ENCODE measurements around the gene SNTA1. TPM values are rescaled to one million over a fixed set of nuclear protein-coding genes. Genes with fewer than 3 reads are reported as not detected.
"Not testable (repeated sequence)": the region's sequence is repeated elsewhere in the genome, so short reads cannot be mapped to it uniquely, and the experiment has no call there.

The SNTA1 gene
- total and polyA plus RNA-seq, 2 donors (not counting 1 experiment from before 2014, with no cell fraction given), result 17.2 to 46.6 TPM

- DNase-seq (ENCODE audit: low read depth in 2 of 2), result peak; percentile 65 to 70
- Histone ChIP-seq H3K4me2 (ENCODE audit: extremely low read depth, insufficient read depth, low read length) (peak within 1 kb of the TSS; percentile 100), H2AFZ (ENCODE audit: low read length) (peak within 1 kb of the TSS; percentile 92), H3K9me3 (ENCODE audit: control insufficient read depth, insufficient read depth, low read depth, low read length) (no peaks in the 10 kb centered on the region), H3K36me3 (ENCODE audit: control insufficient read depth, insufficient read depth, low read length) (no peaks in the 10 kb centered on the region), H4K20me1 (ENCODE audit: control insufficient read depth, extremely low read depth, insufficient read depth, low read length) (no peaks in the 10 kb centered on the region), H3K27me3 (ENCODE audit: control insufficient read depth, insufficient read depth, low read length) (no peaks in the 10 kb centered on the region), H3K4me1 (ENCODE audit: control insufficient read depth, extremely low read depth, insufficient read depth, low read length) (no peaks in the 10 kb centered on the region), H3K27ac (ENCODE audit: insufficient read depth, low read length) (peak within 1 kb of the TSS; percentile 86), H3K4me3 (replicated peaks in 1 of 4; ENCODE audit: control extremely low read depth in 1 of 4, insufficient read depth in 1 of 4, low read depth in 3 of 4, low read length in 4 of 4) (peak within 1 kb of the TSS; percentile 64 to 85 (median 74)), H3K9ac (ENCODE audit: insufficient read depth, low read length) (peak within 1 kb of the TSS; percentile 77), H3K79me2 (ENCODE audit: control insufficient read depth, insufficient read depth, low read length) (peaks cover 6% of the 10 kb centered on the region)
- TF ChIP-seq EZH2 (IDR thresholded peaks at IDR 0.05; ENCODE audit: low read length, missing control alignments) (no peak), CTCF (conservative IDR thresholded peaks at IDR 0.05 in 1 of 2, IDR thresholded peaks at IDR 0.05 in 1 of 2; ENCODE audit: low read depth in 1 of 2, low read length in 2 of 2) (no peak)
Measured at GRCh38 chr20:33490023-33490933, 46.7 kb upstream of the SNTA1 start, which contains the start of gene CBFA2T2. CBFA2T2 (plus strand) TSS chr20:33490096; CDS start chr20:33490268, 172 bp downstream.

- peak overlapping the region; percentile 92 for H2AFZ ChIP-seq (ENCODE audit: low read length)
- H3K27ac ChIP-seq (ENCODE audit: insufficient read depth, low read length), result peak overlapping the region; percentile 86
- no peaks in the 10 kb centered on the region for H4K20me1 ChIP-seq (ENCODE audit: control insufficient read depth, extremely low read depth, insufficient read depth, low read length)
- peaks cover 6% of the 10 kb centered on the region for H3K79me2 ChIP-seq (ENCODE audit: control insufficient read depth, insufficient read depth, low read length)
- TF ChIP-seq EZH2 (IDR thresholded peaks at IDR 0.05; ENCODE audit: low read length, missing control alignments) (no peak), CTCF (conservative IDR thresholded peaks at IDR 0.05 in 1 of 2, IDR thresholded peaks at IDR 0.05 in 1 of 2; ENCODE audit: low read depth in 1 of 2, low read length in 2 of 2) (no peak)
- no peaks in the 10 kb centered on the region for H3K27me3 ChIP-seq (ENCODE audit: control insufficient read depth, insufficient read depth, low read length)
- no peaks in the 10 kb centered on the region for H3K9me3 ChIP-seq (ENCODE audit: control insufficient read depth, insufficient read depth, low read depth, low read length)
- no peaks in the 10 kb centered on the region for H3K36me3 ChIP-seq (ENCODE audit: control insufficient read depth, insufficient read depth, low read length)
- H3K4me2 ChIP-seq (ENCODE audit: extremely low read depth, insufficient read depth, low read length), result peak overlapping the region; percentile 100
- peak; percentile 95 to 96 for DNase-seq (ENCODE audit: low read depth in 2 of 2)
- no peaks in the 10 kb centered on the region for H3K4me1 ChIP-seq (ENCODE audit: control insufficient read depth, extremely low read depth, insufficient read depth, low read length)
- peak overlapping the region; percentile 40 to 80 (median 64) for H3K4me3 ChIP-seq (replicated peaks in 1 of 4; ENCODE audit: control extremely low read depth in 1 of 4, insufficient read depth in 1 of 4, low read depth in 3 of 4, low read length in 4 of 4)
- H3K9ac ChIP-seq (ENCODE audit: insufficient read depth, low read length), result peak overlapping the region; percentile 75
Measured at GRCh38 chr20:33489495-33490022, 46.0 kb upstream of the SNTA1 start.

GRCh38 chr20:33488661-33489494 lies 45.3 kb upstream of the SNTA1 start:
- Histone ChIP-seq H3K4me2 (ENCODE audit: extremely low read depth, insufficient read depth, low read length) (peak overlapping the region; percentile 100), H3K27ac (ENCODE audit: insufficient read depth, low read length) (peak overlapping the region; percentile 86), H3K4me3 (replicated peaks in 1 of 4; ENCODE audit: control extremely low read depth in 1 of 4, insufficient read depth in 1 of 4, low read depth in 3 of 4, low read length in 4 of 4) (peak overlapping the region; percentile 40 to 80 (median 64))
- H4K20me1 ChIP-seq (ENCODE audit: control insufficient read depth, extremely low read depth, insufficient read depth, low read length); H3K79me2 ChIP-seq (ENCODE audit: control insufficient read depth, insufficient read depth, low read length); H2AFZ ChIP-seq (ENCODE audit: low read length); DNase-seq (ENCODE audit: low read depth in 2 of 2); H3K27me3 ChIP-seq (ENCODE audit: control insufficient read depth, insufficient read depth, low read length); H3K9me3 ChIP-seq (ENCODE audit: control insufficient read depth, insufficient read depth, low read depth, low read length); H3K4me1 ChIP-seq (ENCODE audit: control insufficient read depth, extremely low read depth, insufficient read depth, low read length); H3K9ac ChIP-seq (ENCODE audit: insufficient read depth, low read length); H3K36me3 ChIP-seq (ENCODE audit: control insufficient read depth, insufficient read depth, low read length): not testable (repeated sequence)
